GF-D8 (cell line): ENCODE results near the gene HOXA9.
A peak's percentile ranks its signal among the peaks of the same experiment; 100 is the strongest.

Source experiments
- DNase-seq: peaks from one replicate; lab custom pipeline; 2025; lab: John Stamatoyannopoulos, UW

HOXA9 gene

DNA sequence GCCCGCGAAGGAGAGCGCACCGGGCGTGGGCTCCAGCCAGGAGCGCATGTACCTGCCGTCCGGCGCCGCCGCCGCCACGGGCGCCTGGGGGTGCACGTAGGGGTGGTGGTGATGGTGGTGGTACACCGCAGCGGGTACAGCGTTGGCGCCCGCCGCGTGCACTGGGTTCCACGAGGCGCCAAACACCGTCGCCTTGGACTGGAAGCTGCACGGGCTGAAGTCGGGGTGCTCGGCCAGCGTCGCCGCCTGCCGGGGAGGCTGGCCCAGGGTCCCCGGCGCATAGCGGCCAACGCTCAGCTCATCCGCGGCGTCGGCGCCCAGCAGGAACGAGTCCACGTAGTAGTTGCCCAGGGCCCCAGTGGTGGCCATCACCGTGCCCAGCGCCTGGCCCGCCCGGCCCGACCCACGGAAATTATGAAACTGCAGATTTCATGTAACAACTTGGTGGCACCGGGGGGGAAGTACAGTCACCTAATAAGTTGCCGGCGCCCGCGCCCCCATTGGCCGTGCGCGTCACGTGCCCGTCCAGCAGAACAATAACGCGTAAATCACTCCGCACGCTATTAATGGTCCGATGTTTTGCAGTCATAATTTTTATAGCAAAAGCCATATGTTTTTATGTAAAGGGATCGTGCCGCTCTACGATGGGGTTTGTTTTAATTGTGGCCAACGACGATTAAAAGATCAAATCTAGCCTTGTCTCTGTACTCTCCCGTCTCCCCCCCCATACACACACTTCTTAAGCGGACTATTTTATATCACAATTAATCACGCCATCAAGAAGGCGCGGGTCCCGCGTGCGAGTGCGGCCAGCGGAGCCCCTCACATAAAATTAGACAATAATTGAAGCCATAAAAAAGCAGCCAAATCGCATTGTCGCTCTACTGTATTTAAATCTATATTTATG, at the start of gene HOXA9:
TSS of gene HOXA9 (minus strand) at position 449 of the 907 bp plus-strand sequence. CDS start at position 369, 80 bp downstream.
- DNase-seq, result peak; percentile 90

DNA sequence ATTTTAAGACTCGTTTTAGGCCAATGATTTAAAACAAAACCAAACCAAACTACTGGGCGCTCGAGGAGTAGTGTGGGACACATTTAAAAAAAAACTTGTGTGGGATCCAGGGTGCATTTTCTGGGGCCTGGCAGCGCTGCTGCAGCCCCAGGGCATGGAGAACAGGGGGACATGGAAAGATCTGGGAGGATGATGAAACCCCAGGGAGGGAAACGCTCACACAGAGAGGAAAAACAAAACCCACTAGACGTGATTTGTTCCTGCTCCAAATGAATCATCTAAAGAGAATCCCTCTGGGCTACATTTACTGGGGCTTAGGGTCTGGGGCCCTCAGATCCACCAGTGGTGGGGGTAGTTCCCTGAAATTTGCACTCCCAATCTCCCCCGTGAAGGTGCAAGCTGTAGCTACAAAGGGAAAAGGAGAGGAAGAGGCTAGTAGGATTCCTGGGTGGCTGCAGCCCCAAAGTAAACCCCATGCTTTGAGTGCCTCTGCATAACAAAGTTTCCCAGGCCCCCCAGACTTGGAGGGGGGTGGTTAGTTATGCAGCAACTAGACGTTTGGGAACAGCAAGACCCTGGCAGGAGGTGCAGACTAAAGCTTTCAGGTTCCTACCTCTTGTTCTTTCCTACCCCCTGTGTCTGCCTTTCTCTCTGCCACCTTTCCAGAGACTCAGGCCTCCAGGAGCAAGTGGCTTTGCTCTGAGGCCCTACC, 49.1 kb upstream of the HOXA9 start:
- DNase-seq, result no peak

DNA sequence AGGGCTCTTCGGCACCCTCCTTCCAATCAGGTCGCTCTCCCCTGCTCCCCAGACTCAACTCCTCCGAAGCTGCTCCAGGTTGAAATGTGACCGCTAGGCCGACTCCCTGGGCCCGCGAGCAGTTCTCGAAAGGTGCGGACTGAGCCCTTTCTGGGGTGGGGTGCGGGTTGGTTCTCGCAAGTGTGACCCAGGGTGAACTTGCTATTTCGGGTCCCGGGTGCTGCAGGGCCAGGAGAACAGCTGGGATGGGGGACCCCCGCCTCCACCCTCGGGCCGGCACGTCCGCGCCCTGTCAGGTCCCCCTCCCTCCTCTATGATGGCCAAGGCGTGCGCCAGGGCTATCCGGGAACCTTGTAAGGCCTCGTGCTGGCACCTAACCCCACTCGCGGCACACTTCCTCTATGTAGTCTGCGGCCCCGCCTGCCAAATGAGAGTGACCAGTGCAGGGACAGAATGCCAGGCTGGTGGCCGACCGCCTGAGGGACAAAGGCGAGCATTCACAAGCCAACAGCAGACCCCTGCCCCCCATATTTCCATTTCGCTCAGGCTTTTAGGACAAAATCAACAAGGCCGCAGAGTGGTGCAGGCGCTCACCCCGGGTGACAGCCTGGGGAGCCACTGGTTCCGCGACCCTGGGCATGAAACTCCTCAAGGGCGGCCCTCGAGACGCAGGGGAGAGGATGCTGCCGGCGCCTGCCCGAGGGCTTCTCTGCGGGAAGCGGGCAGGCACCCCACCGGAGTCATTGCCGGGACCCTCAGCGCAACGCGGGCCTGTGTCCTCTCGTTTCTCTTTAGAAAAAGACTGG, 48.3 kb upstream of the HOXA9 start:
- DNase-seq, result no peak

DNA sequence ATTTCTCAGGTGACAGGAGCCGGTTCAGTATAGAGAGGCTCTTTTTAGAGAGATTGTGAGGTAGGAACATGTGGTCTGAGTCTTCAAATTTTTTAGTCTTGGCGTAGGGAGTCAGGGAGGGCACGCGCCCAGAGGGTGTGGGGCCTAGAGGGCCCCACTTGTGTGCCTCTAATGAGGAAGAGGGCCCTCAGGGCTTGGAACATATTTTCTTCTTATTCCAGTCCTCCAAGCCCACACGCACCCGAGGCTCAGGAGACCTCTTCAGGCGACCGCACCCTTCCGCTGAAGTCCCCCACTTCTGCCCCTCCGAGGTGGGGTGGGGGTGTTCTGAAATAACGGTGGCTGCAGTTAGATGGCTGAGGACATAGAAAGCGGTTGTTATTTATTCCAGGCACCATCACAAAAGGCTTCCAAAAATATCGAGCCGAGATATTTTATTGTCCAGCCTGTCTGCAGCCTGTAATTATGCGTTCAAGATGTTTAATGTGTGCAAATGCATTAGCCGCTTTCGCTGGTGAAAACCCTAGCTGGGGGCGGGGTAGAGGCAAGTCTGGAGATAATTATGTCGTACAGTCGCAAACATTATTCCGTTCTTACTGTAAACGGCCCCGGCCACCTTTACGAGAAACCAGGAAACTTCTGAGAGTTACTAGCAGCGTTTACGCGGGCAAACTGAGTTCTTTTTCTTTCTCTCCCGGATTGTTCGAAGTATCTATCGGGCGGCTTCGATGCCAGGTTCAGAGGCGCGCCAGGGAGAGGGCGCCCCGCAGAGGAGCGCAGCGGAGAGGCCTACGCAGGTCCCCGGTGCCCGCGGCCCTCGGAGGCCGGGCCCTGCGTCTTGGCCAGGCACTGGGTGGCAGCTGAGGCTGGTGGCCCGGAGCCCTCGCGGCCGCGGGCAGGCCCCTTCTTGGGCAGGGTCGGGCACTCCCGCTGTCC, 47.4 kb upstream of the HOXA9 start:
- DNase-seq, result no peak

DNA sequence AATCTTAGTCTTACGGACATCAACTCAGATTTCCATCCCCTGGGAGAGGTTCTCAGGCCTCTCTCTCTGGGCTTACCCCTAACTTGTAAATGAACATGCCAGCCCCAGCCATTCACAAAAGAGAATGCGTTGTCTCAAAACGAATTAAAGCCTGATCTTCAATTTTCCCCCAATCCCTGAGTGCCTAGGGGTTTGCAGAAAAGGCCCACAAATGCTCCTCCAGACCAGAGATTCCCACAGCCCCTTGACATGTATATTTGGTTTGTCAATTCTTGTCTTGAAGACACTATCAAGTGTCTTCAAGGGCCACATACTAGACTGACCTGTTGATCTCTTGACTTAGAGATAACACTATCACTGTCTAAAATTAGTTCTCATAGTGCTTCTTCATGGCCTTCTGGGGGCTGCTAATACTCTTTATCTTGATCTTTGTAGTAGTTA, 46.4 kb upstream of the HOXA9 start:
- DNase-seq, result no peak

DNA sequence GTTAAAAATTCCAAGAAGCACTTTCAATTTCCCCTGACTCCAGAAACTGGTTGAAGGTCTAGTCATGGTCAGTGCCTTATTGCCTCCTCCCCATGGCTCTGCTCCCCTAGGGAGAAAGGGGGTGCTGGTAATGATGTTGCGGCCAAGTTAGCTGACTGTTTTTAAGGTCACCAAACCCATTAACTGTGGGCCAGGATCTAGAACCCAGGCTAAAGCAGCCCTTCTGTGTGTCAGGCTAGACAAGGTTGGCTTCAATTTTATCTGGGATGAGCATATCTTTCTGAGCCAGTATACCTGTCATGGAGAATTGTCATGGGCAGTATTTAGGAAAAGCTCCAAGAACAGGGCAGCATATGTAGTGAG, 45.7 kb upstream of the HOXA9 start:
- DNase-seq, result no peak

DNA sequence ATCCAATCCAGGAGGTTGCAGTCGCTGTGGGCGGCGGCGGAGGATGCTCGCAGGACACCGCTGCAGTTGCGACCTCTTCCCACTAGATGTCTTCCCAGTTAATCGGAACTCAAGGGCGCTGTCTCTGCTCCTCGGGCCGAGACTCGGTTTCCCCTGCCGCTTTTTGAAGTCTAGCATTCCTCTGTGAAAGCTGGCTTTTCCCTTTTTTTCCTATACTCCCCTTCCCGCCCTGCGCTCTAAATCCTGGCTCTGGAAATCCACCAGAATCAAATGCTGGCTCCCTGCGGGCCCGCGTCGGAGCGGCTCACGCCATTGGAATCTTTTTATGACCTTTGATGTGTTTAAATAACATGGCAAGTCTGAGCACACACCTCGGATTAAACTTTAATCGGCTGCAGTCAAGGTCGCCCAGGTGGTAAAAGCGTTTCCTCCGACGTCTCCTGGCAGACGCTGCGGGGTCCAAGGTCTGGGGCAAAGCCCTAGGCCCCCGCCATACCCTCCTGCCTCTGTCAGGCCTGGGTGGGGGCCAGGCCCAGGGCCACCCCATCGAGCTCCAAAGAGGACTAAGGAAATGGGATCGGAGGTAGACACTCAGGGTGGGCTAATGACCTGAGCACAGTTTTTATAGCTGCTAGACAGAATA, 45.2 kb upstream of the HOXA9 start:
- DNase-seq, result no peak

DNA sequence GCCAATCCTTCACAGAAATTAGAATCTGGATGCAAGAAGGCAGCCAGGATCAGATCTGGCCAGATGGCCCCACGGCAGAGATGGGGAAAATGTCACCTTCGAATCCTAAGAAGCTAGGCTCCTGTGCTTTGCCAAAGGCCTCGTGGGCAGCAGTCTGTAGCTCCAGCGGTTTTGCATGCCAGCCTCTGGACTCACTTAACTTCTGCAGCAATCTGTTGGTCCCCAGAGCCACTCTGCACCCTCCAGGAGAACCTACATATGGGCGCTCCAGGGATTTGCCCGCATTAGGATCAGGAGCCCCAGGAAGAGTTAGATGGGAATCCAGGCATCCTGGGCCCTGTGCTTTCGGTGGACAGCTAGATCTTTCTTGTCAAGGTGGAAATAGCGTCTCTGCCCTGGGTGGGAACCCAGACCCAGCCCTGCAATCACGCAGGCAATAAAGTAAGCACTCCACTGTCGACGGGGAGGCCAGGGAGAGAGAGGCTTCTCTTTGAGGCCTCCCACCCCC, 44.6 kb upstream of the HOXA9 start:
- no peak for DNase-seq

DNA sequence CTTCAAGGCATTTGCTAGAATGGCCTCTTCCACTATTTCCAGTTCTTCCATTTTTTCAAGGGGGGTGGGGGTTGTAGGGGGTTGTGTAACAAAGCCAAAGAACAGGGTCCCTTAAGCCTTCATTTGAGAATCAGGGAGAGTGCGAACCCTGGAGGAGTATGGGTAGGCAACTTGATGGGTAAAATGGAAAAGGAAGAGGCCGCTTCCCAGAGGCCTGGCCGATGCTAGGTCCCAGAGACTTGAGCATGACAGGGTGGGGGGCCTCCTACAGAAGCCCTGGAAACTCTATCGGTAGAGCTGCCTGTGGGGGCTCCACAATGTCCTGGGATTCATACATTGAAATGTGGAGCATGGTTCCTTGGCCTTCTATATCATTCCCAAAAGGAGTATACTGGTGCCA, 43.7 kb upstream of the HOXA9 start:
- no peak for DNase-seq

DNA sequence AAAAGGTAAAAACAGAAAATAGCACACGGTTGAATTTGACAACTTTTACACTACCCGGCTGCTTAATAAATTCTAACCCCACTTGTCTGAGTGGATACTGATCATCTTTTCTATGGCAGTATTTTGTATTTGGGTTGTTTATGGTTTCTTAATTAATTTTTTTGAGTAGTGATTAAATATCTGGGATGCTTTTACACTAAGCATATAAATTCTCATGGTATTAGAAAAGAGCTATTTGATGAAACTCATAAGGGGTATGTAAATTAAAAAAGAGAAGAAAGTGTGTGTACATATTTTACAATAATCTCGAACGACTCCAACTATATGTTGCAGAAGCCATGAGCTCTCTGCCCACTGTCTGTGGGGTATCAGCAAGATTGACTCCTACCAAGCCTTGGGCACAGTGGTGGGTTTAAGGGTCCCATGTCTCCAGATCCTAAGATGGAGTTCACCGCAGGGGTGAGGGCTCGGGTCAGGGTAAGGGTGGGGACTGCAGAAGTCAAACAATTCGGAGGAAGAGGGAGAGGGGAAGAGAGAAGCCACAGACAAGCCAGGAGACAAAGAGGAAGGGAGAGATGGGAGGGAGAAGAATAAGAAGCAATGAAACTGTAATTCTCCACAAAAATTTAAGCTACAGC, 42.1 kb upstream of the HOXA9 start:
- no peak for DNase-seq

DNA sequence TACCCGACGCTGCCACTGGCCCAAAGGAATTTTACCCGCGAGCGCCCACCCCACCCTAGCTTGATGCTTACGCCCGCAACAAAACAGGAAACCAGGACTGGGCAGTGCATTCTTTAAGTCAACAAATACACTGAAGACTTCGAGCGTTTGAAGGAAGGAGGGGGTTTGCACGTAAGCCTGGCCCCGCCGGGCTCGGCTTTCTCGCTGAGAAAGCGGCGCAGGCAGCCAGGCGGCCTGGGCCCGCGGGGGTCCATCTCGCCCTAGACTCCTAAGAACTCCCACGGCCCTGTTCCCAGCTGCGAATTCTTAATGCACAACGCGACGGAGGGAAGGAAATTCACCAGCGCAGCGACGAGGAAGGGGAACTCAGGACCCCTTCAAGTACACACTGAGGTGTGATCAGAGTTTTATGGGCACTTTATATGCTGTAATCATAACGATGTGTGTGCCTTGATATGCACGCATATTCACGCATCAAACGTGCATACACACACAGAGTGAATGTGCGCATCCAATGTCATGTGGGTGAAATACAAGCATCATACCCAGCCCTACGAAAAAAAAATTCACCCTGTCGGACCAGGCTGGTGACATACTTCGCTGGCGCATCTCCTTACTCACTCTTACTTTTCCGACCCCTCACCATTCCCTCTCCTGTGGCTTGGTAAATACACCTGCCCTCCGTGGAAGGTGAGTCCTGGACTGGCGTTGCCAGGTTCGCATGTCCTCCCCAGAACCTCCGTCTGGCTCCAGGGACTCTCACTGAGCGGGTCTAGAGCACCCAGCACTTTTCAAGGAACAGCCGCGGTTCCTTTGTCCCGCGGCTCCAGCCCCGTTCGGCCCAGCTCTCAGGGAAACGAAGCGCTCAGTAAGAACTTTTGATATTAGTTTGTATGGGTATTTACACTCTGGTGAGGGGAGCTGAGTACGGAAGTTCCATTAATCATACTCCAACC, 40.3 kb upstream of the HOXA9 start:
- no peak for DNase-seq

DNA sequence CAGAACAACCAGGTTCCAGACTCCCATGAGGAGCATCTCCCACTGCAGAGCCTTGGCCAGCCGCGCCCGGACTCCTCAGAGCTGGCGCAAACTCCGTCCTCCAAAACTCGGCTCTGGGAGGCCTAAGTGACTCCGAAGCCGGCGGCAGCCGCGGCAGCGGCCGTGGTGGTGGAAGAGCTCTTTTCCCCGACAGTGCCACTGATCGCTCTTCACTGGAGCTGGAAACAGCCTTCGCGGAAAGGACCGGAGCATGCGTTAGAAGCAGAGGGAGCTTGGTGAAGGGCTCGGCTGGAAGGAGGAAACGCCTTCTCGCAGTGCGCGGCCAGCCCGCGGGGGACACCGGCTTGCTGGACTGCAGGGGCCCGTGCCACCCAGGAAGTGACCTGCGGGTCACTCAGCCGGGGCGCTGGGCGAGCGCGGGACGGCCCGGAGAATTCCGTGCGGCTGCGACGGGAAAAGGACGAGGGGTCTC, 39.5 kb upstream of the HOXA9 start:
- DNase-seq, result no peak

DNA sequence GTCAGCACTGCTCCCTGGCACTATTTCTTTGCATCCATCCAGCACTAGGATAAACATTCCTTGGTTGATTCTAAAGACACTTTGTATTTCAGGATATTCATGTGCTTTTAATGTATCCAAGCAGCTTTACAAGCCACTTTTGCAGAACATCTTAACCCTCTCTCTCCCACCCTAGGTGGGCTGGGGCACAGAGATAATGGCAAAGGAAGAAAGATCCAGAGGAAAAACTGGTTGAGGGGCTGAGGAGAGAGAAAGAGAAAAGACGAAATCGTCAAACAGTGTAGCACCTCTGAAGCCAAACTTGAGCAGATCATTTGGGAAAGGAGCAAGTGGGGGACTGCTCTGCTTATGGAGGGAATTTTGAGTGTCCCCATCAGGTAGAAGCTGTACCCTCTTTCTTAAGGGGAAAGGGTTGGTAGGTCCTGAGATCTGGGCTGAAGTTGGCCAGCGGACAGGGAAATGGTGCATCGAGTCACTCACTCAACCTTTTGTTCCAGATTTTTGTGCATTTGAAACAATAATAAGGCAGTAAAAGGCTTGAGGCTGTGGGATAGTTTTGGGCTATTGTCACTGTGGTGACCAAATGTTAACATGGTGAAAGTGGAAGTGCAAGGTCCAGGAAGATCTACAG, 38.7 kb upstream of the HOXA9 start:
- DNase-seq, result no peak

DNA sequence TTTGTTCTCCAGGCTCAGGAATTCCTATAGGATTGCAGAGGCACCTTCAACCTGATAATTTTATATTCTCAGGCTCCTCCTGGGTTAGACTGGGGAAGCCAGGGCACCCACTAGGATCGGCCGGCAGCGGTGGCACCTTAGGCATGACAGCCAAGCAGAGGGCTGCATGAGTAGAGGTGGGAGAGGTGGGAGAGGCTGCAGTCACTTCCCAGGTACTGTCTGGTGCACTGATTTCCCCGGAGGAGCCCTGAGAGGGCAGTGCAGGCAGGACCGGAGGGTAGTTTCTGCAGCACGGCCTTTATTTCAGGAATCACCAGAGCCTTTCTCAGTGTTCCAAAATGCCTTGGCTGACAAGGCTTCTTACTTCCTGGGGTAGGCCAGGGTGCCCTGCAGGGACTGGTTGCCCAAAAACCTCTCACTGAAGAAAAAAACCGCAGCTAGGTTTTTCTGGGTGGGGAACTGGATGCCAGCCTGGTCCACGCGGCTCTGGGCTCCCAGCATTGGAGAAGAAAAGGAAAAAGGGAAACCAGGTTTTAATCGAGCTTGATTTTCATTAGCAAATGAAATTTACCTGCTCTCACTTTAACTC, 38.1 kb upstream of the HOXA9 start:
- peak; percentile 24 for DNase-seq

DNA sequence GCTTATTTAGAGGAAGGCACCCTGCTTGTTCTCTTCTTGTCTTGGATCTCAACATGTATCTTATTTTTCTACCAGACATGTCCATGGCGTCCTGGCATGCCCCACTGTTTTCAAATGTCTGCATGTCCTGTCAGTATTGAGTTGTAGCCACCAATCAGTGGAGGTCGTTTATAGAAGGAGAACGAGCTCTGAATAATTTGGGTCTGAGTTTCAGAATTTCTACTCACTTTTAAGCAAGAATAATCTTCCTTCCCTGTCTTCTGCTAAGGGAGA, 37.5 kb upstream of the HOXA9 start:
- no peak for DNase-seq

DNA sequence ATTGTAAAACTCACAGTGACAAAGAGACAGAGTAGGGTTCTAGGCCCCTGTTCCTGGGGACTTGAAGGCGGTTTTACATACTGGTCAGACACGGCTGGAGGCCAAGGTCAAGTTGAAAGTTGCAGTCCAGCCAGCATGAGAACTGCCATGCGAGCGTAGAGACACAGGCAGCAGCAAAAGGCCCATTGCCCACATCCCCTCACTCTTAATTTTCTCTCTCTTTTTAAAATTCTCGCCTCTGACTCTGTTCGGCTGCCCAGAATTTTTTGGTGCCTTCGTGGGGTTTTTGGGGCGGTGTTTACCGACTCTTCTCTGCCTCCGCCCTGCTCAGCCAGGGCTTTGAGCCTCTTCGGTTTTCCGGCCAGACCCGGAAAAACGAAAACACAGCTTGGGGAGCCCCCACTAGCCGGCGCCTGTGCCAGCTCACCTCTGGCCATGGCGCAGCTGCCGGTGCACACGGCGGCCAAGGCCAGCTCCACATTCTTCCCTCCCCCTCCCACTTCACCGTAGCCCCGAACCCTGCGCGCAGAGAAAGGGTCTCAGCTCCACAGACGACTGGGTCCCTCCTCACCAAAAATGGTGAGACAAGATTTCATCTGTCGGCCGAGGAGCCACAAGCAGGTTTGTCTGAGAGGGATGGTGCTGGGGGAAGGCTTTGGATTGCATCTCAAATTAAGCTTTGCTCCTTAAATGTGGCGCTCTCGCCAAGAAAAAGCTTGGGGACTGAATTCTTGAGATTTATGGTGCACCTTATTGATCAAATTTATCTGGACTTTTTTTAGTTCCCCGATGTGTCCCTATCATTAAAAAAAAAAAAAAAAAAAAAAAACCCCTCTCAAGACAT, 36.9 kb upstream of the HOXA9 start:
- no peak for DNase-seq

DNA sequence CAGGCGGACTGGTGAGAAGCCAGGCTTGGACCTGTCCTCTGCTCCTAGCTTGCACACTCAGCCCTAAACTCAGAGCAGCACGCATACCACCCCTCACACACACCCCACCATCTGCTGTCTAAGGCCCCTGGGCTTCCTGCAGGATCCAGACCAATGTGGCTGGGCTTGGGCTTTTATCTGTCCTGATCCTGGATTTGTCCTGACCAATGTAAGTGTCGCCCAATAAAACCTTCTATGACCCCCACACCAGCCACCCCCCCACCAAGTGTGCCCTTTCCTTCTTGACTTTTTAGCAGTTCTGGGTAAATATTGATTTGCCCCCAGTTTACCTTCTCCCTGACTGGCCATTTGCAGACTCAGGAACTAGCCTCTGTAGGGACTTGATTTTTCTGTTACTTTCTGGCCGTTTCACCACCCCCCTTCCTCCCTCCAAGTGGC, 36.3 kb upstream of the HOXA9 start:
- DNase-seq, result no peak
